Endometrium (tissue), 2 donors: Measurements from ENCODE around the gene ATAD5.
"Not testable (repeated sequence)": the region's sequence is repeated elsewhere in the genome, so short reads cannot be mapped to it uniquely, and the experiment has no call there.

Experiments used
- FAIRE-seq: peaks from 2 replicates; lab custom pipeline; 2012; peaks lifted over from hg19 to GRCh38; lab: Jason Lieb, UNC
- donor health status: control.
- donor health status: control.

ATAD5 gene

GRCh38 chr17:30822919-30823318 is 8.8 kb upstream of the ATAD5 start:
- not testable (repeated sequence) for FAIRE-seq

GRCh38 chr17:30823421-30823820 is 8.3 kb upstream of the ATAD5 start:
- FAIRE-seq: no peak

GRCh38 chr17:30824002-30824355 is 7.8 kb upstream of the ATAD5 start:
- FAIRE-seq: no peak

GRCh38 chr17:30824356-30825145 is 7.2 kb upstream of the ATAD5 start, which contains the start of gene CRLF3:
Gene CRLF3 (minus strand): TSS chr17:30824692. CDS start chr17:30824651, 41 bp downstream.
- no peak for FAIRE-seq

GRCh38 chr17:30827082-30827481 is 4.7 kb upstream of the ATAD5 start:
- FAIRE-seq: no peak

GRCh38 chr17:30829022-30829421 is 2.7 kb upstream of the ATAD5 start:
- no peak for FAIRE-seq

- FAIRE-seq: no peak
Observed at GRCh38 chr17:30831257-30831656, 509 bp upstream of the ATAD5 start.

- no peak for FAIRE-seq
Observed at GRCh38 chr17:30832438-30833124, 815 bp downstream of the ATAD5 start.

- FAIRE-seq: no peak
Observed at GRCh38 chr17:30838202-30838807, 6.5 kb downstream of the ATAD5 start.

GRCh38 chr17:30840771-30841170 is 9.0 kb downstream of the ATAD5 start:
- FAIRE-seq: no peak

- FAIRE-seq: no peak
Observed at GRCh38 chr17:30848021-30848420, 16.3 kb downstream of the ATAD5 start.

GRCh38 chr17:30854146-30854545 is 22.4 kb downstream of the ATAD5 start:
- FAIRE-seq: peak; percentile 90

- FAIRE-seq: no peak
Observed at GRCh38 chr17:30858556-30859250, 26.9 kb downstream of the ATAD5 start.

- FAIRE-seq: no peak
Observed at GRCh38 chr17:30864636-30865035, 32.9 kb downstream of the ATAD5 start.

GRCh38 chr17:30869005-30869404 is 37.2 kb downstream of the ATAD5 start:
- FAIRE-seq: no peak

GRCh38 chr17:30886187-30886586 is 54.4 kb downstream of the ATAD5 start:
- FAIRE-seq: peak; percentile 61

- no peak for FAIRE-seq
Observed at GRCh38 chr17:30894236-30894635, 62.5 kb downstream of the ATAD5 start.

GRCh38 chr17:30897311-30897710 is 65.5 kb downstream of the ATAD5 start:
- FAIRE-seq: no peak

GRCh38 chr17:30905742-30906100 is 74.0 kb downstream of the ATAD5 start:
- FAIRE-seq: no peak

- no peak for FAIRE-seq
Observed at GRCh38 chr17:30906101-30906911, 74.5 kb downstream of the ATAD5 start, which contains the start of gene TEFM. Gene TEFM (minus strand): TSS chr17:30906238. CDS start chr17:30906198, 40 bp downstream.

- FAIRE-seq: no peak
Observed at GRCh38 chr17:30908717-30909420, 77.1 kb downstream of the ATAD5 start.
